Heart left ventricle (tissue), 13 donors: ENCODE results near the gene HIVEP1.

ENCODE experiments used
- POLR2A ChIP-seq, 2 donors: fragments of 450-650 bp; IDR thresholded peaks; one replicate each; pipeline ENCODE4 v1.6.1; 2017; ENCODE audit warnings: antibody characterized with exemption in 2 of 2, mild to moderate bottlenecking in 2 of 2, moderate library complexity in 2 of 2
- TF ChIP-seq, protein P1 (sequence below), 12 donors: fragments of 200-600 bp; sonication (generic) in 4 of 12; IDR thresholded peaks; one replicate each; pipeline versions ENCODE4 v1.5.0 to v1.8.0; 2018 to 2022; ENCODE audit warnings: antibody characterized with exemption in 12 of 12, mild to moderate bottlenecking in 5 of 12
- donor health status: ischemic (EF 13 %, LVEDD 7.1; RV severe dilation, severe dysfunction).
- donor health status: DM: no; HTN: yes; CAD: no.
- donor health status: DM: no; HTN: no; CAD: no.
- donor health status: ischemic (EF 25% LVEDD 6.9; RV normal size, moderate dysfunction).
- donor health status: ischemic (EF 25% LVEDD 5.7; RV mildly dilated, moderate dysfunction).
- donor health status: ischemic (EF 35%, LVEDD 5.7; RV mildly dilated, moderate dysfunction).
- donor health status: nonischemic (EF 11% LVEDD 7.7; RV severe dilation, severe dysfunction).
- donor health status: DM: yes; HTN: yes; CAD: no.
- donor health status: PGD.
- donor health status: ischemic (EF 29% LVEDD 5.4; RV normal size, mild dysfunction).
- donor health status: nonischemic (EF 23%, LVEDD 6.1; RV moderate dilation, normal function).

GRCh38 chr6:12088531-12088930 lies 76.4 kb downstream of the HIVEP1 start:
- TF ChIP-seq, protein P1, sequence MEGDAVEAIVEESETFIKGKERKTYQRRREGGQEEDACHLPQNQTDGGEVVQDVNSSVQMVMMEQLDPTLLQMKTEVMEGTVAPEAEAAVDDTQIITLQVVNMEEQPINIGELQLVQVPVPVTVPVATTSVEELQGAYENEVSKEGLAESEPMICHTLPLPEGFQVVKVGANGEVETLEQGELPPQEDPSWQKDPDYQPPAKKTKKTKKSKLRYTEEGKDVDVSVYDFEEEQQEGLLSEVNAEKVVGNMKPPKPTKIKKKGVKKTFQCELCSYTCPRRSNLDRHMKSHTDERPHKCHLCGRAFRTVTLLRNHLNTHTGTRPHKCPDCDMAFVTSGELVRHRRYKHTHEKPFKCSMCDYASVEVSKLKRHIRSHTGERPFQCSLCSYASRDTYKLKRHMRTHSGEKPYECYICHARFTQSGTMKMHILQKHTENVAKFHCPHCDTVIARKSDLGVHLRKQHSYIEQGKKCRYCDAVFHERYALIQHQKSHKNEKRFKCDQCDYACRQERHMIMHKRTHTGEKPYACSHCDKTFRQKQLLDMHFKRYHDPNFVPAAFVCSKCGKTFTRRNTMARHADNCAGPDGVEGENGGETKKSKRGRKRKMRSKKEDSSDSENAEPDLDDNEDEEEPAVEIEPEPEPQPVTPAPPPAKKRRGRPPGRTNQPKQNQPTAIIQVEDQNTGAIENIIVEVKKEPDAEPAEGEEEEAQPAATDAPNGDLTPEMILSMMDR (IDR thresholded peaks at IDR 0.05): no peak
- TF ChIP-seq POLR2A (IDR thresholded peaks at IDR 0.05): no peak
